Measurements from ENCODE around the gene DST. TPM values are rescaled to one million over a fixed set of nuclear protein-coding genes. Genes with fewer than 3 reads are reported as not detected.
A peak's percentile ranks its signal among the peaks of the same experiment; 100 is the strongest.

Gene DST
- total and polyA plus RNA-seq, 2 experiments from 2014 or later, result 103 to 369 TPM

- H3K79me2 ChIP-seq, result peaks cover 13% of the 10 kb centered on the region
- H3K4me2 ChIP-seq, result peak overlapping the region; percentile 24
- no peak for TF ChIP-seq EZH2 (IDR thresholded peaks at IDR 0.05; ENCODE audit: borderline replicate concordance)
- TF ChIP-seq EZH2phosphoT487 (IDR thresholded peaks at IDR 0.05; ENCODE audit: low read depth, severe bottlenecking, unreplicated experiment), result no peak
- TF ChIP-seq CTCF (IDR thresholded peaks at IDR 0.05; ENCODE audit: poor library complexity), result no peak
- no peak overlapping the region for H2AFZ ChIP-seq
- H3K27me3 ChIP-seq, result no peaks in the 10 kb centered on the region
- H3K4me1 ChIP-seq (ENCODE audit: insufficient read depth), result peaks cover 25% of the 10 kb centered on the region
- no peaks in the 10 kb centered on the region for H3K9me3 ChIP-seq (ENCODE audit: low read depth)
- H3K9me2 ChIP-seq (replicated peaks; ENCODE audit: insufficient read depth), result no peaks in the 10 kb centered on the region
- no peaks in the 10 kb centered on the region for H3K36me3 ChIP-seq (replicated peaks; ENCODE audit: insufficient read depth, low read depth)
- H3K27ac ChIP-seq, result peak overlapping the region; percentile 74
- no peak overlapping the region for H3K4me3 ChIP-seq
- DNase-seq (ENCODE audit: low spot score), result no peak
- no peaks in the 10 kb centered on the region for H4K20me1 ChIP-seq (ENCODE audit: insufficient read depth, poor library complexity, severe bottlenecking)
- WGBS (ENCODE audit: low lambda C conversion rate, missing lambda C conversion rate), result 79% methylated on average over 11 of the region's 11 CpGs
Observed at GRCh38 chr6:56525974-56526789, 116.5 kb downstream of the DST start.

GRCh38 chr6:56524891-56525703, 117.6 kb downstream of the DST start:
- TF ChIP-seq EZH2phosphoT487 (IDR thresholded peaks at IDR 0.05; ENCODE audit: low read depth, severe bottlenecking, unreplicated experiment) (no peak), EZH2 (IDR thresholded peaks at IDR 0.05; ENCODE audit: borderline replicate concordance) (no peak), CTCF (IDR thresholded peaks at IDR 0.05; ENCODE audit: poor library complexity) (no peak)
- Histone ChIP-seq H3K27me3 (no peaks in the 10 kb centered on the region), H3K36me3 (replicated peaks; ENCODE audit: insufficient read depth, low read depth) (no peaks in the 10 kb centered on the region), H3K4me1 (ENCODE audit: insufficient read depth) (peaks cover 29% of the 10 kb centered on the region), H3K9me3 (ENCODE audit: low read depth) (no peaks in the 10 kb centered on the region), H2AFZ (no peak overlapping the region), H3K27ac (peak overlapping the region; percentile 74), H3K4me3 (no peak overlapping the region), H3K9me2 (replicated peaks; ENCODE audit: insufficient read depth) (no peaks in the 10 kb centered on the region), H4K20me1 (ENCODE audit: insufficient read depth, poor library complexity, severe bottlenecking) (no peaks in the 10 kb centered on the region), H3K79me2 (peaks cover 14% of the 10 kb centered on the region), H3K4me2 (peak overlapping the region; percentile 24)
- peak; percentile 52 for DNase-seq (ENCODE audit: low spot score)
- WGBS (ENCODE audit: low lambda C conversion rate, missing lambda C conversion rate), result 63% methylated on average over 4 of the region's 4 CpGs

- H3K4me1 ChIP-seq (ENCODE audit: insufficient read depth), result peaks cover 29% of the 10 kb centered on the region
- no peak overlapping the region for H2AFZ ChIP-seq
- H3K27me3 ChIP-seq, result no peaks in the 10 kb centered on the region
- TF ChIP-seq EZH2 (IDR thresholded peaks at IDR 0.05; ENCODE audit: borderline replicate concordance) (no peak), CTCF (IDR thresholded peaks at IDR 0.05; ENCODE audit: poor library complexity) (no peak), EZH2phosphoT487 (IDR thresholded peaks at IDR 0.05; ENCODE audit: low read depth, severe bottlenecking, unreplicated experiment) (no peak)
- H3K79me2 ChIP-seq, result peaks cover 30% of the 10 kb centered on the region
- no peak for DNase-seq (ENCODE audit: low spot score)
- no peaks in the 10 kb centered on the region for H3K9me3 ChIP-seq (ENCODE audit: low read depth)
- 76% methylated on average over 3 of the region's 3 CpGs for WGBS (ENCODE audit: low lambda C conversion rate, missing lambda C conversion rate)
- H3K4me3 ChIP-seq, result no peak overlapping the region
- no peaks in the 10 kb centered on the region for H3K36me3 ChIP-seq (replicated peaks; ENCODE audit: insufficient read depth, low read depth)
- no peaks in the 10 kb centered on the region for H4K20me1 ChIP-seq (ENCODE audit: insufficient read depth, poor library complexity, severe bottlenecking)
- H3K27ac ChIP-seq, result peak overlapping the region; percentile 47
- no peaks in the 10 kb centered on the region for H3K9me2 ChIP-seq (replicated peaks; ENCODE audit: insufficient read depth)
- H3K4me2 ChIP-seq, result no peak overlapping the region
Observed at GRCh38 chr6:56522495-56523270, 120.0 kb downstream of the DST start.

All from hepatocyte (in vitro differentiated cells).